ENCODE measurements around the gene UNKL. TPM values are rescaled to one million over a fixed set of nuclear protein-coding genes. Genes with fewer than 3 reads are reported as not detected.

Gene UNKL
- total RNA-seq, 1 donor from 2014 or later = 31.5 TPM

- no peak for DNase-seq (ENCODE audit: low spot score, unreplicated experiment)
- H3K4me1 Mint-ChIP-seq (ENCODE audit: low read depth) = no peaks in the 10 kb centered on the region
- TF ChIP-seq, protein P1, sequence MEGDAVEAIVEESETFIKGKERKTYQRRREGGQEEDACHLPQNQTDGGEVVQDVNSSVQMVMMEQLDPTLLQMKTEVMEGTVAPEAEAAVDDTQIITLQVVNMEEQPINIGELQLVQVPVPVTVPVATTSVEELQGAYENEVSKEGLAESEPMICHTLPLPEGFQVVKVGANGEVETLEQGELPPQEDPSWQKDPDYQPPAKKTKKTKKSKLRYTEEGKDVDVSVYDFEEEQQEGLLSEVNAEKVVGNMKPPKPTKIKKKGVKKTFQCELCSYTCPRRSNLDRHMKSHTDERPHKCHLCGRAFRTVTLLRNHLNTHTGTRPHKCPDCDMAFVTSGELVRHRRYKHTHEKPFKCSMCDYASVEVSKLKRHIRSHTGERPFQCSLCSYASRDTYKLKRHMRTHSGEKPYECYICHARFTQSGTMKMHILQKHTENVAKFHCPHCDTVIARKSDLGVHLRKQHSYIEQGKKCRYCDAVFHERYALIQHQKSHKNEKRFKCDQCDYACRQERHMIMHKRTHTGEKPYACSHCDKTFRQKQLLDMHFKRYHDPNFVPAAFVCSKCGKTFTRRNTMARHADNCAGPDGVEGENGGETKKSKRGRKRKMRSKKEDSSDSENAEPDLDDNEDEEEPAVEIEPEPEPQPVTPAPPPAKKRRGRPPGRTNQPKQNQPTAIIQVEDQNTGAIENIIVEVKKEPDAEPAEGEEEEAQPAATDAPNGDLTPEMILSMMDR (IDR thresholded peaks at IDR 0.05; ENCODE audit: unreplicated experiment) = no peak
- H3K27ac Mint-ChIP-seq = peak overlapping the region; percentile 62
- no peak overlapping the region for H3K4me3 Mint-ChIP-seq (ENCODE audit: low read depth)
- peaks cover 17% of the 10 kb centered on the region for H3K36me3 Mint-ChIP-seq (ENCODE audit: insufficient read depth)
- no peaks in the 10 kb centered on the region for H3K27me3 Mint-ChIP-seq
- no peaks in the 10 kb centered on the region for H3K9me3 Mint-ChIP-seq (ENCODE audit: low read depth)
Measured at GRCh38 chr16:1319041-1319440, 95.5 kb downstream of the UNKL start.

DNA sequence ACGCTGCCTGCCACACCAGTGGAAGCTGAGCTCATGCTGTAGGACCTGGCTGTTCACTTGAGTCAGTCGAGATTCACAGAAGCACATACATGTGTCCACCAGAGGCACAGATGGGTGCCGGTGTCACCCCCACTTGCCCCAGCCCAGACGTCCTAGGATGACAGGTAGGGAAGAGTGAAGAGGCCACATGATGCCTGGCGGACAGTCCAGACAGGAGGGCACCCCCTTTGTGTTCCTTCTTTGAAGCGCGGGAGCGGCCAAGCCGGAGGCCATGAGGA lies 96.3 kb downstream of the UNKL start:
- no peak overlapping the region for H3K4me3 Mint-ChIP-seq (ENCODE audit: low read depth)
- peaks cover 15% of the 10 kb centered on the region for H3K36me3 Mint-ChIP-seq (ENCODE audit: insufficient read depth)
- no peak overlapping the region for H3K27ac Mint-ChIP-seq
- peaks cover under 1% of the 10 kb centered on the region for H3K4me1 Mint-ChIP-seq (ENCODE audit: low read depth)
- no peaks in the 10 kb centered on the region for H3K27me3 Mint-ChIP-seq
- H3K9me3 Mint-ChIP-seq (ENCODE audit: low read depth) = no peaks in the 10 kb centered on the region
- no peak for DNase-seq (ENCODE audit: low spot score, unreplicated experiment)
- TF ChIP-seq, protein P1 (IDR thresholded peaks at IDR 0.05; ENCODE audit: unreplicated experiment) = no peak

DNA sequence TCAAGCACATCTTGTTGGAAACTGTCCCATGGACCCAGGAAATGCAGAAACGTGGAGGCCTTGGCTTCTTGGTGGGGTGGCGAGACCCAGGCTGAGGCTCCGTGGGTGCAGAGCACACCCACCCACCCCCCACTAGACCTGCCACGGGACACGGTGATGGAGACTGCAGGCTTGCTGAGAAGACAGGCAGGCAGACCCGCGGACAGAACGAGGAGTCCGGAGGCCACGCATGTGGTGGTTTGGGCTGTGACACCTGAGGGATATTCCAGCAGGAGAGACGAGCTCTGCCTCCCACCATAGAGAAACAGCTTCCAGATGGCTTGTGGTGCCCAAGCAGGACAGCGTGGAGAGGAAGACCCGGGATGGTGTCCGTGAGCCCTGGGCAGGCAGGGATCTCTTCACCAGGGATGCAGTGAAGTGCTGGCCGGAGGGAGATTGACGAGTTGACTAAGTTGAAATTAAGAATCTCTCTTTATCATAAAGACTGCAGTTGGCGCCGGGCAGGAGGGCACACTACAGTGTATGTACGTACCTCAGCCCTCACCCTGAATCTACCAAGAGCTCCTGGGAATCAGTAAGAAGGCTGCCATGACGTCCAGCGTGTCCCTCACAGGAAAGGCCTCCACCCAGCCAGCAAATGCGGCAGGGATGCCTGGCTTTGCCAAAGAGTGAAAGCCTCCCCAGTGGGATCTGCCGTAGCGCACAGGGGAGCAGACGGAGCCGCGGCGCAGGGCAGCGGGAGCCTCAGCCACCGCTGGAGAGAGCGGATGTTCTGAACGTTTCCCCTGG lies 96.8 kb downstream of the UNKL start:
- H3K9me3 Mint-ChIP-seq (ENCODE audit: low read depth) = no peaks in the 10 kb centered on the region
- H3K4me1 Mint-ChIP-seq (ENCODE audit: low read depth) = peaks cover 3% of the 10 kb centered on the region
- H3K27me3 Mint-ChIP-seq = no peaks in the 10 kb centered on the region
- peaks cover 14% of the 10 kb centered on the region for H3K36me3 Mint-ChIP-seq (ENCODE audit: insufficient read depth)
- H3K27ac Mint-ChIP-seq = no peak overlapping the region
- H3K4me3 Mint-ChIP-seq (ENCODE audit: low read depth) = no peak overlapping the region
- no peak for DNase-seq (ENCODE audit: low spot score, unreplicated experiment)
- TF ChIP-seq, protein P1 (IDR thresholded peaks at IDR 0.05; ENCODE audit: unreplicated experiment) = no peak

DNA sequence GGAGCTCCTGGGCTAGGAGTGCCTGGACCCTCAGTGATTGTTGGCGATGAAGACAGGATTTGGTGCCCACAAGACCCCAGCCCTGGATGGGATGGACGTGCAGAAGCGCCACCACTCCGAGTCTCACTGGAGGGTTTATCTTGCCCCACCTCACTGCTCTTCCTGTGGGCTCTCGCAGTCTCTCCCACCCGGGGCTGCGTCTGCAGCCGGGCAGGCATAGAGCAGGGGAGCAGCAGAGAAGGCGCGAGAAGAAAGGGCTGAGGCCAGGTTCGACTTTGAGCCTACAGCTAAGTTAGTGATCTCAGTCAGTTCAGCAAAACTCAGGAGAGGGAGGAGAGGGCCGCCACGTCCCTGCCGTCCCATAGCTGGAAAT lies 98.5 kb downstream of the UNKL start:
- Mint-ChIP-seq H3K4me3 (ENCODE audit: low read depth) (no peak overlapping the region), H3K36me3 (ENCODE audit: insufficient read depth) (peaks cover 14% of the 10 kb centered on the region), H3K9me3 (ENCODE audit: low read depth) (no peaks in the 10 kb centered on the region), H3K4me1 (ENCODE audit: low read depth) (peaks cover 9% of the 10 kb centered on the region), H3K27ac (peak overlapping the region; percentile 13), H3K27me3 (no peaks in the 10 kb centered on the region)
- TF ChIP-seq, protein P1 (IDR thresholded peaks at IDR 0.05; ENCODE audit: unreplicated experiment) = no peak
- DNase-seq (ENCODE audit: low spot score, unreplicated experiment) = no peak

- TF ChIP-seq, protein P1 (IDR thresholded peaks at IDR 0.05; ENCODE audit: unreplicated experiment) = no peak
- H3K4me1 Mint-ChIP-seq (ENCODE audit: low read depth) = peaks cover 16% of the 10 kb centered on the region
- no peak for DNase-seq (ENCODE audit: low spot score, unreplicated experiment)
- no peaks in the 10 kb centered on the region for H3K27me3 Mint-ChIP-seq
- no peaks in the 10 kb centered on the region for H3K9me3 Mint-ChIP-seq (ENCODE audit: low read depth)
- peaks cover 14% of the 10 kb centered on the region for H3K36me3 Mint-ChIP-seq (ENCODE audit: insufficient read depth)
- H3K27ac Mint-ChIP-seq = no peak overlapping the region
- H3K4me3 Mint-ChIP-seq (ENCODE audit: low read depth) = no peak overlapping the region
Measured at GRCh38 chr16:1315081-1316032, 99.1 kb downstream of the UNKL start.
